Measurements from ENCODE around the gene UBE2K. TPM values are rescaled to one million over a fixed set of nuclear protein-coding genes. Genes with fewer than 3 reads are reported as not detected.

Gene UBE2K
- total RNA-seq, 4 donors from 2014 or later: 28.7 to 38.8 (median 32.1) TPM

- Histone ChIP-seq H3K9me3 (no peaks in the 10 kb centered on the region), H3K27me3 (no peaks in the 10 kb centered on the region), H3K36me3 (peaks cover 0 to 49% of the 10 kb centered on the region in 2 donors), H3K27ac (no peak overlapping the region), H3K4me1 (no peaks in the 10 kb centered on the region), H3K4me3 (no peak overlapping the region)
- DNase-seq (no peak), ATAC-seq (no peak)
- intact Hi-C loops (cut with DNase I; ENCODE audit: low total_unique reads): no loop called here
- no peak for TF ChIP-seq POLR2A (IDR thresholded peaks at IDR 0.05)
- TF ChIP-seq CTCF (IDR thresholded peaks at IDR 0.05 in 4 of 5, conservative IDR thresholded peaks at IDR 0.05 in 1 of 5): no peak
- in situ Hi-C loops (cut with MboI; ENCODE audit: low sequenced_read_pairs in 4 of 4): no loop called here
These were observed 60.2 kb downstream of the UBE2K start for GRCh38 chr4:39758176-39758575.

GRCh38 chr4:39759569-39759968 is 61.6 kb downstream of the UBE2K start:
- DNase-seq (no peak), ATAC-seq (no peak)
- Histone ChIP-seq H3K4me3 (no peak overlapping the region), H3K9me3 (no peaks in the 10 kb centered on the region), H3K27me3 (no peaks in the 10 kb centered on the region), H3K27ac (no peak overlapping the region), H3K4me1 (no peaks in the 10 kb centered on the region), H3K36me3 (peaks cover 0 to 52% of the 10 kb centered on the region in 2 donors)
- TF ChIP-seq POLR2A (IDR thresholded peaks at IDR 0.05): no peak
- TF ChIP-seq CTCF (IDR thresholded peaks at IDR 0.05 in 4 of 5, conservative IDR thresholded peaks at IDR 0.05 in 1 of 5): no peak
- in situ Hi-C loops (cut with MboI; ENCODE audit: low sequenced_read_pairs in 4 of 4): no loop called here
- intact Hi-C loops (cut with DNase I; ENCODE audit: low total_unique reads): no loop called here

- H3K9me3 ChIP-seq: no peaks in the 10 kb centered on the region
- DNase-seq (no peak), ATAC-seq (no peak)
- no peak overlapping the region for H3K4me3 ChIP-seq
- H3K27ac ChIP-seq: no peak overlapping the region
- no peak for TF ChIP-seq CTCF (IDR thresholded peaks at IDR 0.05 in 4 of 5, conservative IDR thresholded peaks at IDR 0.05 in 1 of 5)
- TF ChIP-seq POLR2A (IDR thresholded peaks at IDR 0.05): no peak
- in situ Hi-C loops (cut with MboI; ENCODE audit: low sequenced_read_pairs in 4 of 4) (no loop called here), intact Hi-C loops (cut with DNase I; ENCODE audit: low total_unique reads) (no loop called here)
- peaks cover 0 to 52% of the 10 kb centered on the region in 2 donors for H3K36me3 ChIP-seq
- no peaks in the 10 kb centered on the region for H3K27me3 ChIP-seq
- H3K4me1 ChIP-seq: no peaks in the 10 kb centered on the region
These were observed 63.2 kb downstream of the UBE2K start for GRCh38 chr4:39761005-39761667.

- peaks cover 0 to 47% of the 10 kb centered on the region in 2 donors for H3K36me3 ChIP-seq
- H3K27me3 ChIP-seq: no peaks in the 10 kb centered on the region
- intact Hi-C loops (cut with DNase I; ENCODE audit: low total_unique reads): no loop called here
- TF ChIP-seq POLR2A (IDR thresholded peaks at IDR 0.05): no peak
- no peak for TF ChIP-seq CTCF (IDR thresholded peaks at IDR 0.05 in 4 of 5, conservative IDR thresholded peaks at IDR 0.05 in 1 of 5)
- H3K9me3 ChIP-seq: no peaks in the 10 kb centered on the region
- DNase-seq (no peak), ATAC-seq (no peak)
- H3K27ac ChIP-seq: no peak overlapping the region
- no peaks in the 10 kb centered on the region for H3K4me1 ChIP-seq
- in situ Hi-C loops (cut with MboI; ENCODE audit: low sequenced_read_pairs in 4 of 4): no loop called here
- H3K4me3 ChIP-seq: no peak overlapping the region
These were observed 66.0 kb downstream of the UBE2K start for GRCh38 chr4:39763714-39764572.
